IPS-15b (cell line): Measurements from ENCODE around the gene PIGH.
A peak's percentile ranks its signal among the peaks of the same experiment; 100 is the strongest.
"Not testable (repeated sequence)": the region's sequence is repeated elsewhere in the genome, so short reads cannot be mapped to it uniquely, and the experiment has no call there.

ENCODE experiments used
- H3K27me3 ChIP-seq: one replicate; pipeline ENCODE4 v1.6.1; 2013; ENCODE audit warnings: low read length; ENCODE audit not compliant: control insufficient read depth, insufficient read depth
- H3K36me3 ChIP-seq: one replicate; pipeline ENCODE4 v1.6.1; 2013; ENCODE audit warnings: low read length; ENCODE audit not compliant: control insufficient read depth, insufficient read depth
- H3K4me1 ChIP-seq: one replicate; pipeline ENCODE4 v1.6.1; 2013; ENCODE audit warnings: mild to moderate bottlenecking, low read length; ENCODE audit not compliant: control insufficient read depth, insufficient read depth
- H3K4me3 ChIP-seq: one replicate; pipeline ENCODE4 v1.5.1; 2013; ENCODE audit warnings: low read depth, low read length
- H3K9ac ChIP-seq: one replicate; pipeline ENCODE4 v1.6.1; 2013; ENCODE audit warnings: low read depth, mild to moderate bottlenecking, low read length
- H3K9me3 ChIP-seq: one replicate; pipeline ENCODE4 v1.6.1; 2013; ENCODE audit warnings: mild to moderate bottlenecking, low read length; ENCODE audit not compliant: control insufficient read depth, insufficient read depth

The PIGH gene

DNA sequence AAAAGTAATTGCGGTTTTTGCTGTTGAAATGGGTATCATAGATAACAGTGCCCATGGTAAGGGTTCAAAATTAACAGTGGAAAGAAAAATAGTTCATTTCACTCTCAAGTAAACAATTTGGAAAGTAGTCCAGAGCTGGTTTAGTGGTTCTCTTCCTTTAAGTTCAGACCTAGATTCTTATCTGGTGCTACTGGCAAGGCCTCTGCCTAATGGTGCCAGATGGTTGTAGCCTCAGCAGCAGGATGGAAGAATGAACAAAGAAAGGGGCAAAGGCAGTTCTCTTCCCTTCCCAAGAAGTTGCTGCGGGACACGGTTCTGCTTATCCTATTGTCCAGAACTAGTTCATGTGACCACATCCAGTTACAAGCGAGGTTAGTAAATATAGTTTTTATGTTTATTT, 30.1 kb upstream of the PIGH start:
- no peak overlapping the region for H3K4me3 ChIP-seq
- H3K36me3 ChIP-seq, result no peaks in the 10 kb centered on the region
- no peaks in the 10 kb centered on the region for H3K4me1 ChIP-seq
- H3K9ac ChIP-seq, result no peak overlapping the region
- no peaks in the 10 kb centered on the region for H3K27me3 ChIP-seq
- no peaks in the 10 kb centered on the region for H3K9me3 ChIP-seq

DNA sequence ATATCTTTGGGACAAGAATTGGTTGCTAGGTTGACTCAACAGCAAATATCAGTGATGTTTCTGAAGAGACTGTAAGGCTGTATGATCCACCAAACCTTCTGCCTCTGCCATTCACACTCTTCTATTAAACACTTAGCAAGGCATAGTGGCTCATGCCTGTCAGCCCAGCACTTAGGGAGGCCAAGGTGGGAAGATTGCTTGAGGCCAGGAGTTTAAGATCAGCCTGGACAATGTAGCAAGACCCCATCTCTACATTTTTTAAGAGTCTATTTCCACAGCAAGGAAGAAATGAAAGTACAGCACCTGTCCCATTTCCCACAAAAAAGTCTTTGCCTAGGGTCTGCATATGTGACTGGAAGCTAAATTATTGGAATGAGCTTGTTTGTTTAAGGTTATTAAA, 27.5 kb upstream of the PIGH start:
- Histone ChIP-seq H3K9ac (no peak overlapping the region), H3K4me3 (no peak overlapping the region), H3K27me3 (no peaks in the 10 kb centered on the region), H3K36me3 (peaks cover 4% of the 10 kb centered on the region), H3K9me3 (no peaks in the 10 kb centered on the region), H3K4me1 (no peaks in the 10 kb centered on the region)

GRCh38 chr14:67626131-67626530, 26.1 kb upstream of the PIGH start:
- not testable (repeated sequence) for H3K36me3 ChIP-seq, H3K4me3 ChIP-seq, H3K27me3 ChIP-seq, H3K9me3 ChIP-seq, H3K4me1 ChIP-seq, H3K9ac ChIP-seq

DNA sequence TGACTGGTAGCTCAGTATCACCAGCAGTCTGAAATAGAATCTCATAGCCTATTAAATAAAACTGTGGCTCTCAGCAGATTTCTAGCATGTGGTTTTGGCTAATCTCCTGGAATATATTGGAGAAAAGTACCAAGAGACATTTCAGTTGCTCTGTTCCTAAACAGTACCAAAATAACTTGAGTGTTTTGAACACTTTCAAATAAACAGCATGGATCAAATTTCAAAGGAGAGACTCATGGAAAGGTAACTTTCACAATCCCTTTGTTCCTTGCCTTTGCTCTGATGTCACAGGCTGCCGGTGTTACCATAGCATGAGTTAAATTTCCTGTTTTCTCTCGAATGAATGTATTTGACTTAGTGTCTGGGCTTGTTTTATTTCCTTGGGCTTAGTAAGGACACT, 23.0 kb upstream of the PIGH start:
- peaks cover 7% of the 10 kb centered on the region for H3K27me3 ChIP-seq
- H3K36me3 ChIP-seq, result peaks cover 4% of the 10 kb centered on the region
- H3K9ac ChIP-seq, result no peak overlapping the region
- peaks cover 4% of the 10 kb centered on the region for H3K4me1 ChIP-seq
- H3K9me3 ChIP-seq, result no peaks in the 10 kb centered on the region
- H3K4me3 ChIP-seq, result no peak overlapping the region

- Histone ChIP-seq H3K4me1 (peaks cover 4% of the 10 kb centered on the region), H3K9me3 (no peaks in the 10 kb centered on the region), H3K36me3 (peaks cover 4% of the 10 kb centered on the region), H3K27me3 (peaks cover 7% of the 10 kb centered on the region), H3K4me3 (no peak overlapping the region), H3K9ac (no peak overlapping the region)
These were observed 22.6 kb upstream of the PIGH start for GRCh38 chr14:67622675-67623074.

DNA sequence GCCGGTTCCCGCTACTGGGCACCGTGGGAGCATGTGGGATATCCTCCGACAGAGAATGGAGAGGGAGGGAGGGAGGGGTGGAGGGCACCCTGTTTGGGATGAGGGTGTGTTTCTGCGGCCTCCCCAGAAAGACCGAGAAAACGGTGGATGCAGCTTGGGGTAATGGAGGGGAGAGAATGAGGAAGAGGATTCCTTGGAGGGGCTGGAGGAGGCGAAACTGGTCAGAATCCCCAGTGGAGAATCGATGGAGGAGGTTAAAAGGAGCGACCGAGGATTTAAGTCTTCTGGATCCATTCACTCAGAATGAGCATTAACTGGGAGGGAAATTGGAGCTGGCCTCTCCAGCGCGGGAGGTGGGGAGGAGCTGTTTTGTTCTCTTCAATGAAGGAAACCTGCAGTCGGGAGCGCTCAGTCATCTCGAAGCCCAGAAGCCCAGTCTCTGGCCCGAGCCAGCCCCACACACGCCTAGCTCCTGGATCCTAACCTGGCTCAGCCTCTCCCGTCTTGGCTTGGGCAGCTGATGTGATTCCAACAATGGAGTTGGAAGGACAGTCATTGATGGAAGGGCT, 20.2 kb upstream of the PIGH start:
- H3K27me3 ChIP-seq, result peaks cover 24% of the 10 kb centered on the region
- H3K9ac ChIP-seq, result peak overlapping the region; percentile 70
- peaks cover 4% of the 10 kb centered on the region for H3K36me3 ChIP-seq
- peak overlapping the region; percentile 87 for H3K4me3 ChIP-seq
- H3K9me3 ChIP-seq, result no peaks in the 10 kb centered on the region
- H3K4me1 ChIP-seq, result peaks cover 4% of the 10 kb centered on the region

DNA sequence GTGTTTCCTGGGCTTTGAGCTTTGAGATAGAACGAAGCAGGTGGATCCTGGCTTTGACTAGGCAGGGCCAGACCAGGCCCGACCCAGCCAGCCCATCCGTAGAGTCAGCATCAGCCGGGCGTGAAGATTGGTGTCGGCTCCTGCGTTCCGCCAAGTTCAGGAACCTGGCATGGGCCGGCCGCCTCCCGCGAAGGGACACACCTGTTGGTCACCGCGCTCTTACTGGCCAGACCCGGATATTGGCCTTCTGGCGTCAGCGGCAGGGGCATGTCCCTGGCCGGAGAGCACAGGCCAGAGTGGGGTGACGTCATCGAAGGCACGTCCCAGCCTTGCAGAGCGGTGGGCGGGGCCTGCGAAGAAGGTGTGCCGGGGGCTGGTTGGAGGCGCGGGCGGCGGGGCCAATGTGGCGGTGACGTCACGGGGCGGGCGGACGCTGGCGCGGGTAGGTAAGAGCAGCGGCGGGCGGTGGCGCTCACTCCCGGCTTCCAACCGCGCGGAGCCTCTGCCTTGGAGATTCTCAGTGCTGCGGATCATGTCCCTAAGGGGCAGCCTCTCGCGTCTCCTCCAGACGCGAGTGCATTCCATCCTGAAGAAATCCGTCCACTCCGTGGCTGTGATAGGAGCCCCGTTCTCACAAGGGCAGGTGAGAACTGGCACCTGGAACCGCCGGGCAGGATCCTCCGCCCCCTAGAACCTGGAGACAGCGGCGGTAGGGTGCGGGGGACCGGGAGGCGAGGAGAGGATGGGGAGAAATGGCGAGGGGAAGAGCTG, 19.6 kb upstream of the PIGH start, which contains the start of gene ARG2:
Gene ARG2, plus strand, starts transcription at position 475 of the 771 bp plus-strand sequence. Its CDS starts 58 bp downstream, at position 533.
- Histone ChIP-seq H3K9me3 (no peaks in the 10 kb centered on the region), H3K4me3 (peak within 1 kb of the TSS; percentile 87), H3K4me1 (peaks cover 4% of the 10 kb centered on the region), H3K36me3 (peaks cover 2% of the 10 kb centered on the region), H3K27me3 (peaks cover 29% of the 10 kb centered on the region), H3K9ac (peak within 1 kb of the TSS; percentile 70)

DNA sequence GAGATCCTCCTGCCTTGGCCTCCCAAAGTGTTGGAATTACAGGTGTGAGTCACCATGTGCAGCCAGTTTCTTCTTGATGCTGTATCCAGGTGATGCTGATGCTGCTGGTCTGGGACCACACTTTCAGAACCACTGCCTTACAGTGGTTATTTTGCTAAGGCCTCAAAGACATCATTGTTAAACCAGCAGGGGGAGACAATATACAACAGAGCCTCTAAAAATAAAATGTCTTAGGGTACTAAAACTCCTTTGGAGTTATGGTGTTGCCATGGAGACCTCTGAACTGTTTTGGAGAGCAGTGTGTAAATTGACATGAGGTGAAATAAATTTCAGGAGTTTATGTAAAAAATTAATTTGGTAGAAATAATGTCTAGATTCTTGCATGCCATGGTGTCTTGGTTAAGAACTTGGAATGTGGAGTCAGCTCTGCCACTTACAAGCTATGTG, 18.6 kb upstream of the PIGH start:
- H3K4me3 ChIP-seq, result no peak overlapping the region
- H3K9ac ChIP-seq, result no peak overlapping the region
- peaks cover 4% of the 10 kb centered on the region for H3K4me1 ChIP-seq

DNA sequence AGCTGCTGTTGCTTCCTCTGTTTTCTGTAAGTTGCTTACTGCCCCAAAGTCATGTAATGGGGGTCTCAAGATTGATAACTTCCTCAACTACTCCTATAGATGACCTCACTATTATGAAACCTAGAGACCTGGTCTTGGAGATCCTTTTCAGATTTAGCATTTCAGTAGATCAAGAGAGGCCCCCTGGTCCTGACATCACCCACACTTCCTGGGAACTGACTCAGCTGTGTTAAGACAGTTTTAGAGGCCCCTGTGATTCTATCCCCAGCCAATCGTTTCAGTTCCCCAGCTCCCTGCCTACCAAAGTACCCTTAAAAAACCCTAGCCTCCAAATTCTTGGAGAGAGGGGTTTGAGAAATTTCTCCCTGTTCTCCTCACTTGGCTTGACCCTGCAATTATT, 10.4 kb upstream of the PIGH start:
- no peak overlapping the region for H3K4me3 ChIP-seq
- H3K4me1 ChIP-seq, result peaks cover 19% of the 10 kb centered on the region
- H3K9me3 ChIP-seq, result no peaks in the 10 kb centered on the region
- H3K27me3 ChIP-seq, result peaks cover 93% of the 10 kb centered on the region
- no peaks in the 10 kb centered on the region for H3K36me3 ChIP-seq
- H3K9ac ChIP-seq, result no peak overlapping the region

More for the DNA sequence above, 18.6 kb upstream of the PIGH start:
- H3K36me3 ChIP-seq, result no peaks in the 10 kb centered on the region
- H3K27me3 ChIP-seq, result peaks cover 36% of the 10 kb centered on the region
- no peaks in the 10 kb centered on the region for H3K9me3 ChIP-seq

GRCh38 chr14:67609642-67610310, 9.7 kb upstream of the PIGH start:
- Histone ChIP-seq H3K27me3 (peaks cover 93% of the 10 kb centered on the region), H3K9ac (no peak overlapping the region), H3K9me3 (no peaks in the 10 kb centered on the region), H3K36me3 (no peaks in the 10 kb centered on the region), H3K4me1 (peaks cover 19% of the 10 kb centered on the region), H3K4me3 (no peak overlapping the region)

DNA sequence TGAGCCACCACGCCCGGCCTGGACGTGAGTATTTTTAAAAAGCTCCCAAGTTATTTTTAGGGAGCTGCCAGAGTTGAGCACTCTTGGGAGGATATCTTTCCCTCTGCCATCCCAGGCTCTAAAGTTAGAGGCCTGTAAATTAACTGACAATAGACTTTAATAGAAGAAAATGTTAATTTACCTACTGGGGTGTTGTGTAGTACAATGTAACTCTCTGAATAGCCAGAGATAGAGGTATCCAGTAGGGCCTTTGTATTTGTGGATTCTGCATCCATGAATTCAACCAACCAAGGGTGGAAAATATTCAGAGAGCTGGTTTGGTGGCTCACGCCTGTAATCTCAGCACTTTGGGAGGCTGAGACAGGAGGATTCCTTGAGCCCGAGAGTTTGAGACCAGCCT, 7.6 kb upstream of the PIGH start:
- no peak overlapping the region for H3K9ac ChIP-seq
- no peaks in the 10 kb centered on the region for H3K36me3 ChIP-seq
- no peak overlapping the region for H3K4me3 ChIP-seq
- H3K4me1 ChIP-seq, result peaks cover 19% of the 10 kb centered on the region
- peaks cover 96% of the 10 kb centered on the region for H3K27me3 ChIP-seq
- H3K9me3 ChIP-seq, result no peaks in the 10 kb centered on the region
